Fibroblast of pulmonary artery (primary cell): ENCODE results near the gene CCDC73.
"Not testable (repeated sequence)": the region's sequence is repeated elsewhere in the genome, so short reads cannot be mapped to it uniquely, and the experiment has no call there.

ENCODE experiments used
- DNase-seq: peaks from one replicate; pipeline ENCODE4 v3.0.0-alpha.2; 2010; ENCODE audit warnings: low read depth
- H3K4me3 ChIP-seq: replicated peaks from 2 replicates; pipeline ENCODE4 v1.5.1; 2011; ENCODE audit warnings: low read depth, mild to moderate bottlenecking, control low read depth, low read length, moderate library complexity
- TF ChIP-seq, protein P1 (sequence below): IDR thresholded peaks from 2 replicates; pipeline ENCODE4 v1.5.1; 2011; ENCODE audit warnings: mild to moderate bottlenecking, control low read depth, low read length, inconsistent platforms; ENCODE audit errors: missing control alignments

CCDC73 gene

DNA sequence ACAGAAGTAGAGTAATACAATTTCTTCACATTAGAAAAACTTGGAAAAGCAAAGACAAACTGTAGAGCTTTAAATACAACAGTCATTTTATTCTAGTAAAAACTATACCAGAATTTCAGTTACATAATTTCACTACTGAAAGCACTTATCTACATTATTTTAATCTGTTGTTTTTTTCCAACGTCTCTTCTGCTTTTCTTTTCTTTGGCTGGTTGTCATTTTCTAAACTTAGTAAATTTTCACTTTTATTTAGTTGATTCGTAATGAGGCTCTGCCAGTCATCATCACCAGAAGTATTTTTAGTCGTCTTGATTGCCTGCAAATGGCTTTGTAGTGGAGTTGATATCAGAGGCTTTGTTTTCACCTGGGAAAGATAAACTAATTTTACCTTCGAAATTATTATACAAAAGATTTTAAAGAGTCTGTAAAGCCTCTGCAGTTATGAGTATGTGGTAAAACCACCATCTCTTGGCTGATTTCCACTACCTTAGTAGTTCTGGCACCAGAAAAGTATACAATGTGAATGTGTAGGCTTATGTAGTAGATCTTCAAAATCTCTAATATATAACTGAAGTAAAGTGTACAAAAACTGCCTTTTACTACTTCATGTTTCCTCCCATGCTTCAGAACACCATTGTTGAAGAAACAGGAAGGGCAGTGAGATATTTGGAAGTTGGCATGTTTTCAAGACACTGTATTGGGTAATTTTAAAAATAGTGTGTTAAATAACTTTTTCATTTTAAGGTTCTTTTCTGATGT is 191.6 kb downstream of the CCDC73 start:
- DNase-seq, result peak; percentile 71
- TF ChIP-seq, protein P1, sequence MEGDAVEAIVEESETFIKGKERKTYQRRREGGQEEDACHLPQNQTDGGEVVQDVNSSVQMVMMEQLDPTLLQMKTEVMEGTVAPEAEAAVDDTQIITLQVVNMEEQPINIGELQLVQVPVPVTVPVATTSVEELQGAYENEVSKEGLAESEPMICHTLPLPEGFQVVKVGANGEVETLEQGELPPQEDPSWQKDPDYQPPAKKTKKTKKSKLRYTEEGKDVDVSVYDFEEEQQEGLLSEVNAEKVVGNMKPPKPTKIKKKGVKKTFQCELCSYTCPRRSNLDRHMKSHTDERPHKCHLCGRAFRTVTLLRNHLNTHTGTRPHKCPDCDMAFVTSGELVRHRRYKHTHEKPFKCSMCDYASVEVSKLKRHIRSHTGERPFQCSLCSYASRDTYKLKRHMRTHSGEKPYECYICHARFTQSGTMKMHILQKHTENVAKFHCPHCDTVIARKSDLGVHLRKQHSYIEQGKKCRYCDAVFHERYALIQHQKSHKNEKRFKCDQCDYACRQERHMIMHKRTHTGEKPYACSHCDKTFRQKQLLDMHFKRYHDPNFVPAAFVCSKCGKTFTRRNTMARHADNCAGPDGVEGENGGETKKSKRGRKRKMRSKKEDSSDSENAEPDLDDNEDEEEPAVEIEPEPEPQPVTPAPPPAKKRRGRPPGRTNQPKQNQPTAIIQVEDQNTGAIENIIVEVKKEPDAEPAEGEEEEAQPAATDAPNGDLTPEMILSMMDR, result no peak
- no peak overlapping the region for H3K4me3 ChIP-seq

DNA sequence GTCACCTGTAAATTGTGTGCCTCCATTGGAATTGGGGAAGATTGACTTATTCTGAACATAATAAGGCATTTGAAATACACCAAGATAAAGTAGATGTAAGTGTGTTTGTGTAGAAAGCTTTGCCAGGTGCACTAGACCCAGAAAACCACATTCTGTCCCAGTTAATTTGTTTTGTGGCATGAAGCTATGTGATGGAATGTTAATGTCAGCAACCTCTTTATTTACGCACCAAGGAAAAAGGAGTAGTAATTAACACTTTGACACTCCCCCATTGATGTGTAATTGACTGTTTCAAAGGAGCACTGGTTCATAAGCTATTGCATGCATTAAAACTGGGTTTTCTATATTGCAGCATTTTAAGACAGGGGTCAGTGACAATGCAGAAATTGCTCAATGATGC is 196.5 kb downstream of the CCDC73 start:
- no peak for DNase-seq
- TF ChIP-seq, protein P1, result no peak
- H3K4me3 ChIP-seq, result no peak overlapping the region

GRCh38 chr11:32596114-32596513 is 198.3 kb downstream of the CCDC73 start:
- H3K4me3 ChIP-seq, DNase-seq: not testable (repeated sequence)

DNA sequence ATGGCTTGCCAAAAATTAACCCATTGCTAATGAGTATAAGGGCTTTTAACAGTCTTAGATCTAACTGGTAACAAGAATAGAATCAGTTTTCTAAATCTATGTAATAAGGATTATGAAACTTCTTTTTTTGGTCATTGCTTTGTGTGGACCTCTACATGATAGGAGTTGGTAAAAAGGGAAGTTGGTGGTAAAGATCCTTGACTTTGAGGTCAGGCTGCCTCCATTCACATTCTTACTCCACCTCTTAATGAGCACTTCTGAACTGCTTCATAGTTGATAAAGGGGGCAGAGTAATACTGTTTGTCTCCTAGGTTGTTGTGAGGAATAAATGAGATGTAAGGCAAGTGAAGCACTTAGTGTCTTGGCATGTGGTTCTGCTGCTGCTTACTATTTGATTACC is 200.2 kb downstream of the CCDC73 start:
- TF ChIP-seq, protein P1, result no peak
- no peak overlapping the region for H3K4me3 ChIP-seq
- DNase-seq, result no peak

GRCh38 chr11:32586576-32587190 is 207.8 kb downstream of the CCDC73 start:
- H3K4me3 ChIP-seq, result peak overlapping the region; percentile 2
- peak; percentile 55 for DNase-seq
- TF ChIP-seq, protein P1, result peak; percentile 54

- TF ChIP-seq, protein P1, result no peak
- peak overlapping the region; percentile 82 for H3K4me3 ChIP-seq
- DNase-seq, result no peak
Observed at GRCh38 chr11:32584921-32585320, 209.5 kb downstream of the CCDC73 start.

DNA sequence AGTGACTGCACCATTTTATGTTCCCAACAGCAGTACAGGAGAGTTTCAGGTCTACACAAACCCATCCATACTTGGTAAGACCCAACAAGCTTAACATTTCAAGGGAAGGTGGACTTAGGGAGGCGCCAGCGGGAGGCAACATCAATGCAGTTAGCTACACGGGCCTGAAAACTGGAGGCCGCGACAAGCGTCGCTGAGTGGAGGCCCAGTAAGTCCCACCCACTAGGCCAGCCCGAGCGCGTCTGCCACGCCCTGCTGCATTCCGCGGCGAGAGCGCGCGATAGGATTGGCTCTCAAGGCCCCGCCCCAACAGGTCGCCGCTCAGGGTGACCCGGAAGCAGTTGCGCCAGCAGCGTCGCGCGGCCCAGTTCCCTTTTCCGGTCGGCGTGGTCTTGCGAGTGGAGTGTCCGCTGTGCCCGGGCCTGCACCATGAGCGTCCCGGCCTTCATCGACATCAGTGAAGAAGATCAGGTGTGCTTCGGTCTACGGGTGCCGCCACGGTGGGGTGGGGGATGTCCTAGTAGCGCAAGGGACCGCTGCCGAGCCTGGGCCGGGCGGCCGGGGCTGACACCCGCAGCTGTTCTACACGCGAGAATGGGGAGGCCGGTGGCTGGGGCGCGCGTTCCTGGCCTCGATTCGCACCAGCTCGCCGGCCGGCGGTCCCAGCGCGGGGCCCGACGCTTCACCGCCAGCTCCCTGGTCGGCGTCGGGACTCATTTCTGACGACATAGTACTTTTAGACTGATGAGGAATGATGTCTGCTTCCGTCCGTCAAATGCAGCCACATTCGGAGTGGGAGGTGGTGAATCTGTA is 210.8 kb downstream of the CCDC73 start, which contains the start of gene EIF3M:
EIF3M (plus strand) TSS at position 373 of the 813 bp plus-strand sequence; CDS start at position 430, 57 bp downstream.
- TF ChIP-seq, protein P1, result no peak
- H3K4me3 ChIP-seq, result peak within 1 kb of the TSS; percentile 82
- peak; percentile 97 for DNase-seq
